IMR-90 (cell line): Measurements from ENCODE around the gene CWC27. TPM values are rescaled to one million over a fixed set of nuclear protein-coding genes. Genes with fewer than 3 reads are reported as not detected.

ENCODE experiments used
- ATAC-seq: fragments of 200-7000 bp; cut with Tn5 transposase; 2 replicates; pipeline ENCODE4 v1.9.1; 2020; ENCODE audit warnings: low read depth, mild to moderate bottlenecking, moderate library complexity
- BruUV-seq: library from RNA; stranded (reverse); fragments of 400-500 nt; replicated peaks from 2 replicates; lab custom pipeline; 2021; lab: Mats Ljungman, UMichigan
- CTCF ChIA-PET: fragments of 300-600 bp; formaldehyde crosslinking; extraction: SDS; loops from one replicate; lab custom pipeline; 2021; ENCODE audit warnings: antibody characterized with exemption; lab: Yijun Ruan, JAX
- POLR2A ChIA-PET: fragments of 300-600 bp; sonication (Branson Sonifier 250); formaldehyde crosslinking; loops from one replicate; lab custom pipeline; 2022; ENCODE audit warnings: antibody characterized with exemption; ENCODE audit not compliant: unreplicated experiment; lab: Charles Lee
- DNase-seq: peaks from one replicate; pipeline ENCODE4 v3.0.0; 2013
- H2AFZ ChIP-seq: replicated peaks from 2 replicates; pipeline ENCODE3; 2013; ENCODE audit warnings: low read length, mild to moderate bottlenecking; ENCODE audit not compliant: poor library complexity
- H2AK5ac ChIP-seq: 2 replicates; pipeline ENCODE4 v1.6.1; 2013; ENCODE audit warnings: low read depth, low read length, inconsistent platforms
- H2AK9ac ChIP-seq: replicated peaks from 2 replicates; pipeline ENCODE3; 2013; ENCODE audit warnings: mild to moderate bottlenecking, low read depth, low read length, moderate library complexity; ENCODE audit not compliant: poor library complexity
- H2BK120ac ChIP-seq: 2 replicates; pipeline ENCODE4 v1.6.1; 2013; ENCODE audit warnings: low read depth, low read length, inconsistent platforms
- H2BK15ac ChIP-seq: 3 replicates; pipeline ENCODE4 v1.6.1; 2013; ENCODE audit warnings: low read depth, low read length, inconsistent platforms
- H2BK20ac ChIP-seq: 2 replicates; pipeline ENCODE4 v1.6.1; 2013; ENCODE audit warnings: low read depth, mild to moderate bottlenecking, inconsistent platforms, low read length, moderate library complexity
- H2BK5ac ChIP-seq: 2 replicates; pipeline ENCODE4 v1.6.1; 2013; ENCODE audit warnings: mild to moderate bottlenecking, low read depth, low read length, inconsistent platforms; ENCODE audit not compliant: poor library complexity, severe bottlenecking
- H3K14ac ChIP-seq: replicated peaks from 2 replicates; pipeline ENCODE4 v1.6.1; 2013; ENCODE audit warnings: low read depth, low read length, inconsistent platforms
- H3K18ac ChIP-seq: 2 replicates; pipeline ENCODE4 v1.6.1; 2013; ENCODE audit warnings: low read depth, low read length, control low read depth
- H3K23ac ChIP-seq: 2 replicates; pipeline ENCODE4 v1.6.1; 2013; ENCODE audit warnings: low read depth, low read length, inconsistent platforms
- H3K27ac ChIP-seq: 2 replicates; pipeline ENCODE4 v1.5.1; 2013; ENCODE audit warnings: mild to moderate bottlenecking, control low read depth, low read length; ENCODE audit not compliant: insufficient read depth
- H3K27me3 ChIP-seq: 2 replicates; pipeline ENCODE4 v1.6.1; 2013; ENCODE audit warnings: low read length; ENCODE audit not compliant: control insufficient read depth, insufficient read depth
- H3K36me3 ChIP-seq: 2 replicates; pipeline ENCODE4 v1.6.1; 2013; ENCODE audit warnings: low read length, mixed read lengths; ENCODE audit not compliant: control insufficient read depth, insufficient read depth
- H3K4ac ChIP-seq: 2 replicates; pipeline ENCODE4 v1.6.1; 2013; ENCODE audit warnings: low read depth, low read length, inconsistent platforms
- H3K4me1 ChIP-seq: 2 replicates; pipeline ENCODE4 v1.6.1; 2013; ENCODE audit warnings: low read length, mixed read lengths; ENCODE audit not compliant: control insufficient read depth, insufficient read depth
- H3K4me2 ChIP-seq: 2 replicates; pipeline ENCODE4 v1.6.1; 2013; ENCODE audit warnings: low read depth, mild to moderate bottlenecking, control low read depth, low read length, moderate library complexity
- H3K4me3 ChIP-seq: 2 replicates; pipeline ENCODE4 v1.5.1; 2013; ENCODE audit warnings: low read depth, mild to moderate bottlenecking, control low read depth, low read length, moderate library complexity; ENCODE audit not compliant: insufficient read depth
- H3K56ac ChIP-seq: 2 replicates; pipeline ENCODE4 v1.6.1; 2013; ENCODE audit warnings: low read length, inconsistent platforms; ENCODE audit not compliant: insufficient read depth; ENCODE audit errors: extremely low read depth
- H3K79me1 ChIP-seq, 2 experiments: 2 replicates each; pipeline ENCODE4 v1.6.1; 2013; ENCODE audit warnings: low read length in 2 of 2, inconsistent platforms in 1 of 2, low read depth in 1 of 2
- H3K9ac ChIP-seq: 2 replicates; pipeline ENCODE4 v1.6.1; 2013; ENCODE audit warnings: low read depth, low read length, control low read depth
- H3K9me1 ChIP-seq: 2 replicates; pipeline ENCODE4 v1.6.1; 2013; ENCODE audit warnings: low read length, inconsistent platforms; ENCODE audit not compliant: insufficient read depth
- H3K9me3 ChIP-seq: 2 replicates; pipeline ENCODE4 v1.6.1; 2013; ENCODE audit warnings: low read length; ENCODE audit not compliant: control insufficient read depth, insufficient read depth
- H4K20me1 ChIP-seq: 2 replicates; pipeline ENCODE4 v1.6.1; 2013; ENCODE audit warnings: low read length, inconsistent platforms; ENCODE audit not compliant: insufficient read depth
- H4K5ac ChIP-seq: 2 replicates; pipeline ENCODE4 v1.6.1; 2013; ENCODE audit warnings: mild to moderate bottlenecking, low read depth, low read length, control low read depth
- H4K8ac ChIP-seq, 2 experiments: 2 replicates each; pipeline ENCODE4 v1.6.1; 2013; ENCODE audit warnings: low read depth in 2 of 2, low read length in 2 of 2, control low read depth in 1 of 2, inconsistent platforms in 1 of 2
- H4K91ac ChIP-seq: 2 replicates; pipeline ENCODE4 v1.6.1; 2013; ENCODE audit warnings: low read depth, low read length, inconsistent platforms; ENCODE audit not compliant: insufficient read depth
- BHLHE40 ChIP-seq: fragments of 150-350 bp; IDR thresholded peaks from 2 replicates; pipeline ENCODE4 v1.6.1; 2016; ENCODE audit warnings: mild to moderate bottlenecking, low read depth, low read length
- FOS ChIP-seq: fragments of 150-350 bp; IDR thresholded peaks from 2 replicates; pipeline ENCODE4 v1.6.1; 2016; ENCODE audit warnings: low read depth, low read length
- POLR2A ChIP-seq: IDR thresholded peaks from 2 replicates; pipeline ENCODE4 v1.6.1; 2012; ENCODE audit warnings: mild to moderate bottlenecking, low read depth, low read length
- RAD21 ChIP-seq: IDR thresholded peaks from 2 replicates; pipeline ENCODE4 v1.6.1; 2012; ENCODE audit warnings: low read length, improper control_type of control experiment
- WGBS, 2 experiments: methylation state at CpG; one replicate each; pipeline versions ENCODE4 v1.1.5 to v1.1.7; 2013; ENCODE audit warnings: missing lambda C conversion rate in 2 of 2; ENCODE audit not compliant: insufficient read length in 1 of 2; ENCODE audit errors: extremely low coverage in 2 of 2; 5-methylcytosine and 5-hydroxymethylcytosine counted together
- dilution Hi-C: fragments of 300-500 bp; cut with HindIII; formaldehyde crosslinking; loops from one replicate; pipeline ENCODE4 v1.14.3; 2018; ENCODE audit warnings: low sequenced_read_pairs; ENCODE audit not compliant: unreplicated experiment
- in situ Hi-C: fragments of 300-500 bp; cut with MboI; formaldehyde crosslinking; loops from 3 replicates; pipeline ENCODE4 v1.14.3; 2019; ENCODE audit warnings: low sequenced_read_pairs, inconsistent platforms, mixed read lengths
- intact Hi-C: fragments of 100-400 bp; cut with micrococcal nuclease; formaldehyde crosslinking; loops from 2 replicates; pipeline ENCODE4 v1.10.0; 2022
- polyA plus RNA-seq, 3 experiments: library from polyadenylated mRNA; depleted of rRNA; stranded (reverse); fragments of >200 nt; gene quantifications; 2 replicates each; pipeline ENCODE4 v1.2.3, GENCODE V29; 2012; ENCODE audit warnings: low replicate concordance in 1 of 3
- total RNA-seq: library from RNA; depleted of rRNA; stranded (reverse); fragments of >200 nt; gene quantifications from 2 replicates; pipeline ENCODE4 v1.2.3, GENCODE V29; 2012

The CWC27 gene
- total and polyA plus RNA-seq, 2 of the 4 experiments (the other 2 are of a cell fraction): 13.3 to 17.1 TPM

- CTCF ChIA-PET: interaction anchor here (1.2 kb wide), 1 partner anchor 172 kb away, joined by 4 read pairs; no protein-coding TSS in a partner anchor
- H3K4me3 ChIP-seq: no peak overlapping the region
Measured at GRCh38 chr5:64807520-64807919, 38.8 kb downstream of the CWC27 start.

More at GRCh38 chr5:64807520-64807919, 38.8 kb downstream of the CWC27 start:
- Histone ChIP-seq H3K4me1 (no peaks in the 10 kb centered on the region), H2AK5ac (no peak overlapping the region), H2BK20ac (no peak overlapping the region), H3K9me1 (no peaks in the 10 kb centered on the region), H4K91ac (no peak overlapping the region), H3K79me1 (no peaks in the 10 kb centered on the region), H2AFZ (no peak overlapping the region), H2AK9ac (no peak overlapping the region), H2BK5ac (no peak overlapping the region), H4K8ac (no peak overlapping the region), H3K9ac (no peak overlapping the region), H3K4me2 (peak overlapping the region; percentile 9; the same call in 1 of the 2 replicates), H4K5ac (no peak overlapping the region), H3K14ac (no peak overlapping the region), H3K9me3 (no peaks in the 10 kb centered on the region), H3K27me3 (no peaks in the 10 kb centered on the region), H3K27ac (no peak overlapping the region), H3K56ac (no peak overlapping the region), H2BK120ac (no peak overlapping the region), H3K4ac (no peak overlapping the region), H3K23ac (no peak overlapping the region), H2BK15ac (no peak overlapping the region), H3K18ac (no peak overlapping the region), H4K20me1 (no peaks in the 10 kb centered on the region), H3K36me3 (no peaks in the 10 kb centered on the region; the same call in 1 of the 2 replicates)
- BruUV-seq: no TSS peak
- in situ Hi-C loops (no loop called here), intact Hi-C loops (no loop called here), dilution Hi-C loops (no loop called here)
- POLR2A ChIA-PET: no interaction called here
- no CpG with 5 or more reads among the region's 5 CpGs for WGBS, 2 experiments
- TF ChIP-seq FOS (peak; percentile 7; the same call in 1 of the 2 replicates), BHLHE40 (no peak), RAD21 (no peak), POLR2A (no peak)
- DNase-seq (peak; percentile 80), ATAC-seq (peak; percentile 77)
